SK-N-SH (cell line): Measurements from ENCODE around the gene JMJD6. TPM values are rescaled to one million over a fixed set of nuclear protein-coding genes. Genes with fewer than 3 reads are reported as not detected.

ENCODE experiments used
- CTCF ChIA-PET: fragments of 300-600, 350-600 bp; formaldehyde crosslinking; extraction: SDS; loops from one replicate; lab custom pipeline; 2021; lab: Yijun Ruan, JAX
- POLR2A ChIA-PET: fragments of 350-600 bp; sonication (Branson Sonifier 250); formaldehyde crosslinking; extraction: SDS; loops from one replicate; lab custom pipeline; 2020; ENCODE audit warnings: antibody characterized with exemption, inconsistent platforms; lab: Yijun Ruan, JAX
- DNase-seq: peaks from one replicate; pipeline ENCODE4 v3.0.0; 2012
- H2AFZ ChIP-seq: fragments of 200-600 bp; sonication (generic); 2 replicates; pipeline ENCODE4 v1.8.1; 2016; ENCODE audit warnings: antibody characterized with exemption, mild to moderate bottlenecking, low read depth
- H3F3A ChIP-seq: fragments of 200-600 bp; sonication (generic); replicated peaks from 2 replicates; pipeline ENCODE3; 2016; ENCODE audit warnings: antibody characterized with exemption, mild to moderate bottlenecking; ENCODE audit not compliant: insufficient read depth
- H3K27ac ChIP-seq, 2 experiments: fragments of 200-500 bp in 1 of 2; fragments of 200-600 bp in 1 of 2; sonication (Bioruptor generic) in 1 of 2; sonication (generic), shearing (Covaris generic) in 1 of 2; 2 replicates each; pipeline versions ENCODE4 v1.5.1 to v1.6.1; 2014 to 2016; ENCODE audit warnings: low read depth in 2 of 2, inconsistent platforms in 1 of 2, low read length in 1 of 2, mild to moderate bottlenecking in 1 of 2, mixed read lengths in 1 of 2
- H3K27me3 ChIP-seq: fragments of 200-600 bp; sonication (generic), shearing (Covaris generic); 2 replicates; pipeline ENCODE4 v1.6.1; 2016; ENCODE audit warnings: mixed run types; ENCODE audit not compliant: insufficient read depth
- H3K36me3 ChIP-seq, 2 experiments: fragments of 200-500 bp in 1 of 2; fragments of 200-600 bp in 1 of 2; sonication (Bioruptor generic) in 1 of 2; sonication (generic) in 1 of 2; replicated peaks in 1 of 2; 2 replicates each; pipeline versions ENCODE3 to v1.5.1; 2014 to 2016; ENCODE audit warnings: low read length in 1 of 2, mild to moderate bottlenecking in 1 of 2; ENCODE audit not compliant: insufficient read depth in 2 of 2, control insufficient read depth in 1 of 2
- H3K4me1 ChIP-seq, 2 experiments: fragments of 200-500 bp in 1 of 2; fragments of 200-600 bp in 1 of 2; sonication (Bioruptor generic) in 1 of 2; sonication (generic), shearing (Covaris generic) in 1 of 2; 2 replicates each; pipeline versions ENCODE4 v1.5.1 to v1.6.1; 2014 to 2016; ENCODE audit warnings: low read depth in 1 of 2, low read length in 1 of 2, mixed run types in 1 of 2; ENCODE audit not compliant: insufficient read depth in 2 of 2, control insufficient read depth in 1 of 2
- H3K4me2 ChIP-seq: fragments of 200-600 bp; sonication (generic), shearing (Covaris generic); 2 replicates; pipeline ENCODE4 v1.6.1; 2017; ENCODE audit warnings: mixed run types
- H3K4me3 ChIP-seq, 2 experiments: fragments of 200-500 bp in 1 of 2; fragments of 200-600 bp in 1 of 2; sonication (Bioruptor generic) in 1 of 2; sonication (generic), shearing (Covaris generic) in 1 of 2; 2 replicates each; pipeline versions ENCODE4 v1.5.1 to v1.8.1; 2014 to 2016; ENCODE audit warnings: low read depth in 2 of 2, inconsistent platforms in 1 of 2, low read length in 1 of 2, mild to moderate bottlenecking in 1 of 2, mixed read lengths in 1 of 2, moderate library complexity in 1 of 2
- H3K79me2 ChIP-seq: fragments of 200-600 bp; sonication (generic); 2 replicates; pipeline ENCODE4 v1.8.1; 2017; ENCODE audit warnings: mild to moderate bottlenecking; ENCODE audit not compliant: insufficient read depth
- H3K9ac ChIP-seq: fragments of 200-600 bp; sonication (generic); 2 replicates; pipeline ENCODE4 v1.6.1; 2017; ENCODE audit warnings: mixed run types
- H3K9me2 ChIP-seq: fragments of 200-600 bp; sonication (generic); 2 replicates; pipeline ENCODE4 v1.6.1; 2017; ENCODE audit warnings: mixed run types
- H3K9me3 ChIP-seq: fragments of 200-600 bp; sonication (generic); 2 replicates; pipeline ENCODE4 v1.6.1; 2017; ENCODE audit warnings: mixed run types, mild to moderate bottlenecking, moderate library complexity
- H4K20me1 ChIP-seq: fragments of 200-600 bp; sonication (generic); 2 replicates; pipeline ENCODE4 v1.6.1; 2017; ENCODE audit warnings: mild to moderate bottlenecking, mixed run types; ENCODE audit not compliant: insufficient read depth
- ELF1 ChIP-seq: IDR thresholded peaks from 2 replicates; pipeline ENCODE4 v1.4.0; 2012
- EP300 ChIP-seq, 2 experiments: IDR thresholded peaks; 2 replicates each; pipeline versions ENCODE4 v1.4.0 to v1.6.1; 2012; ENCODE audit warnings: borderline replicate concordance in 1 of 2, low read depth in 1 of 2, low read length in 1 of 2
- EZH2phosphoT487 ChIP-seq: fragments of 200-600 bp; sonication (generic); IDR thresholded peaks from 2 replicates; pipeline ENCODE4 v1.6.1; 2017; ENCODE audit warnings: low read depth, mixed run types, mild to moderate bottlenecking, antibody characterized with exemption, moderate library complexity, borderline replicate concordance
- FOXM1 ChIP-seq: IDR thresholded peaks from 2 replicates; pipeline ENCODE4 v1.4.0; 2012; ENCODE audit warnings: low read depth, mild to moderate bottlenecking
- GABPA ChIP-seq: IDR thresholded peaks from 2 replicates; pipeline ENCODE4 v1.4.0; 2012; ENCODE audit warnings: low read depth, mild to moderate bottlenecking
- GATA2 ChIP-seq: sonication (generic); formaldehyde crosslinking; IDR thresholded peaks from 2 replicates; pipeline ENCODE4 v1.5.0; 2020; ENCODE audit warnings: mild to moderate bottlenecking, missing genetic modification reagents
- JUND ChIP-seq: IDR thresholded peaks from 2 replicates; pipeline ENCODE4 v1.4.0; 2012
- NFIC ChIP-seq: IDR thresholded peaks from 2 replicates; pipeline ENCODE4 v1.4.0; 2012; ENCODE audit warnings: borderline replicate concordance
- NRF1 ChIP-seq: IDR thresholded peaks from 2 replicates; pipeline ENCODE4 v1.6.1; 2012; ENCODE audit warnings: low read depth, mild to moderate bottlenecking, low read length
- RAD21 ChIP-seq: IDR thresholded peaks from 2 replicates; pipeline ENCODE4 v1.6.1; 2012; ENCODE audit warnings: mild to moderate bottlenecking, low read length
- RCOR1 ChIP-seq: fragments of 150-350 bp; IDR thresholded peaks from 2 replicates; pipeline ENCODE4 v1.6.1; 2017; ENCODE audit warnings: antibody characterized with exemption, low read length
- SMC3 ChIP-seq: IDR thresholded peaks from 2 replicates; pipeline ENCODE4 v1.6.1; 2012; ENCODE audit warnings: low read depth, low read length, improper control_type of control experiment
- TAF1 ChIP-seq: IDR thresholded peaks from 2 replicates; pipeline ENCODE4 v1.6.1; 2012; ENCODE audit warnings: low read depth, mild to moderate bottlenecking, low read length, moderate library complexity, borderline replicate concordance
- TCF12 ChIP-seq: IDR thresholded peaks from 2 replicates; pipeline ENCODE4 v1.4.0; 2012
- TEAD4 ChIP-seq: IDR thresholded peaks from 2 replicates; pipeline ENCODE4 v1.4.0; 2012; ENCODE audit warnings: mild to moderate bottlenecking, borderline replicate concordance; ENCODE audit not compliant: insufficient read depth
- WGBS: methylation state at CpG from one replicate; pipeline ENCODE4 v1.1.6; 2017; ENCODE audit warnings: low lambda C conversion rate; 5-methylcytosine and 5-hydroxymethylcytosine counted together
- polyA plus RNA-seq, 3 experiments: library from polyadenylated mRNA; depleted of rRNA; stranded (reverse); fragments of >200 nt; gene quantifications; 2 replicates each; pipeline ENCODE4 v1.2.3, GENCODE V29; 2012
- TF ChIP-seq, protein P1 (sequence below): fragments of 150-350 bp; IDR thresholded peaks from 2 replicates; pipeline ENCODE4 v1.6.1; 2016; ENCODE audit warnings: mild to moderate bottlenecking, low read depth, low read length
- TF ChIP-seq, protein P2 (sequence below): IDR thresholded peaks from 2 replicates; pipeline ENCODE4; 2012
- TF ChIP-seq, protein P3 (sequence below): IDR thresholded peaks from 2 replicates; pipeline ENCODE4 v1.6.1; 2012; ENCODE audit warnings: mild to moderate bottlenecking, low read depth, low read length, moderate library complexity
- TF ChIP-seq, protein P4 (sequence below): IDR thresholded peaks from 2 replicates; pipeline ENCODE4 v1.4.0; 2012; ENCODE audit warnings: low read depth, borderline replicate concordance

JMJD6 gene
- polyA plus RNA-seq, 1 of the 3 experiments (the other 2 are of a cell fraction) = 23.3 TPM

DNA sequence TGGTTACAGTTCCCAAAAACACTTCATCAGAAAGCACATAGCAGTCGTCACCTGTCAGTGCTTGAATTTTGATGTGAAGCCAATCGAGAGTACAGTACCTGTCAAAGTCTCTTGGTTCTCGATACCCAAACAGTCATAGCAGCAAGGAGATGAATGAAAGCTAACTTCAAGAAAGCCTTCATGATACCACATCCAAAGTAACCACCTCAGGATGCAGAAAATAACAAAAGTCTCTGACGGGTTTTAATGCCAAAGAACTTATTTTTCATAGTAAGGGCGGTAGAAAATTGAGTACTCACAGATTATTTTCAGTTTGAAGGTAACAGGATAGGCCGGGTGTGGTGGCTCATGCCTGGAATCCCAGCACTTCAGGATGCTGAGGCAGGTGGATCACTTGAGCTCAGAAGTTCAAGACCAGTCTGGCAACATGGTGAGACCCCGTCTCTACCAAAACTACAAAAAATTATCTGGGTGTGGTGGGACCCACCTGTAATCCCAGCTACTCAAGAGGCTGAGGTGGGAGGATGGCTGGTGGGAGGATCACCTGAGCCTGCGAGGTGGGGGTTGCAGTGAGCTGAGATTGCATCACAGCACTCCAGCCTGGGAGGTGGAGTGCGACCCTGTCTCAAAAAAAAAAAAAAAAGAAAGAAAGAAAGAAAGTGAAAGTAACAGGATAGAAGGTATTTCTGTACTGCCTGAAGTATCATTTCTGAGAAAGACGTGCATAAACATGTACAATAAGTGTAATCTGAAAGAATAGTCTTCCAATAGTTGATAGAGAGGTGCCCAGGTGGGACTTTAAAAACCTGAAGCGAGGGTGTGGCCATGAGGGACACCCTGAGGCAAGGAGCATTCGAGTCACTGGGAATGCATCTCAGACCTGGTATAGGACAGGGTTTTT, 26.9 kb upstream of the JMJD6 start:
- TF ChIP-seq TEAD4 (no peak), RAD21 (no peak), NFIC (no peak), TCF12 (no peak), FOXM1 (no peak), ELF1 (no peak), GATA2 (CRISPR knock-in tag) (no peak), NRF1 (no peak), SMC3 (no peak), TAF1 (no peak), EP300 (IDR thresholded peaks at IDR 0.05; ENCODE audit: borderline replicate concordance in 1 of 2, low read depth in 1 of 2, low read length in 1 of 2) (no peak), RCOR1 (no peak), EZH2phosphoT487 (no peak), GABPA (no peak), JUND (no peak)
- TF ChIP-seq, protein P1, sequence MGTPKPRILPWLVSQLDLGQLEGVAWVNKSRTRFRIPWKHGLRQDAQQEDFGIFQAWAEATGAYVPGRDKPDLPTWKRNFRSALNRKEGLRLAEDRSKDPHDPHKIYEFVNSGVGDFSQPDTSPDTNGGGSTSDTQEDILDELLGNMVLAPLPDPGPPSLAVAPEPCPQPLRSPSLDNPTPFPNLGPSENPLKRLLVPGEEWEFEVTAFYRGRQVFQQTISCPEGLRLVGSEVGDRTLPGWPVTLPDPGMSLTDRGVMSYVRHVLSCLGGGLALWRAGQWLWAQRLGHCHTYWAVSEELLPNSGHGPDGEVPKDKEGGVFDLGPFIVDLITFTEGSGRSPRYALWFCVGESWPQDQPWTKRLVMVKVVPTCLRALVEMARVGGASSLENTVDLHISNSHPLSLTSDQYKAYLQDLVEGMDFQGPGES = no peak
- TF ChIP-seq, protein P2, sequence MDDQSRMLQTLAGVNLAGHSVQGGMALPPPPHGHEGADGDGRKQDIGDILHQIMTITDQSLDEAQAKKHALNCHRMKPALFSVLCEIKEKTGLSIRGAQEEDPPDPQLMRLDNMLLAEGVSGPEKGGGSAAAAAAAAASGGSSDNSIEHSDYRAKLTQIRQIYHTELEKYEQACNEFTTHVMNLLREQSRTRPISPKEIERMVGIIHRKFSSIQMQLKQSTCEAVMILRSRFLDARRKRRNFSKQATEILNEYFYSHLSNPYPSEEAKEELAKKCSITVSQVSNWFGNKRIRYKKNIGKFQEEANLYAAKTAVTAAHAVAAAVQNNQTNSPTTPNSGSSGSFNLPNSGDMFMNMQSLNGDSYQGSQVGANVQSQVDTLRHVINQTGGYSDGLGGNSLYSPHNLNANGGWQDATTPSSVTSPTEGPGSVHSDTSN = no peak
- TF ChIP-seq, protein P3, sequence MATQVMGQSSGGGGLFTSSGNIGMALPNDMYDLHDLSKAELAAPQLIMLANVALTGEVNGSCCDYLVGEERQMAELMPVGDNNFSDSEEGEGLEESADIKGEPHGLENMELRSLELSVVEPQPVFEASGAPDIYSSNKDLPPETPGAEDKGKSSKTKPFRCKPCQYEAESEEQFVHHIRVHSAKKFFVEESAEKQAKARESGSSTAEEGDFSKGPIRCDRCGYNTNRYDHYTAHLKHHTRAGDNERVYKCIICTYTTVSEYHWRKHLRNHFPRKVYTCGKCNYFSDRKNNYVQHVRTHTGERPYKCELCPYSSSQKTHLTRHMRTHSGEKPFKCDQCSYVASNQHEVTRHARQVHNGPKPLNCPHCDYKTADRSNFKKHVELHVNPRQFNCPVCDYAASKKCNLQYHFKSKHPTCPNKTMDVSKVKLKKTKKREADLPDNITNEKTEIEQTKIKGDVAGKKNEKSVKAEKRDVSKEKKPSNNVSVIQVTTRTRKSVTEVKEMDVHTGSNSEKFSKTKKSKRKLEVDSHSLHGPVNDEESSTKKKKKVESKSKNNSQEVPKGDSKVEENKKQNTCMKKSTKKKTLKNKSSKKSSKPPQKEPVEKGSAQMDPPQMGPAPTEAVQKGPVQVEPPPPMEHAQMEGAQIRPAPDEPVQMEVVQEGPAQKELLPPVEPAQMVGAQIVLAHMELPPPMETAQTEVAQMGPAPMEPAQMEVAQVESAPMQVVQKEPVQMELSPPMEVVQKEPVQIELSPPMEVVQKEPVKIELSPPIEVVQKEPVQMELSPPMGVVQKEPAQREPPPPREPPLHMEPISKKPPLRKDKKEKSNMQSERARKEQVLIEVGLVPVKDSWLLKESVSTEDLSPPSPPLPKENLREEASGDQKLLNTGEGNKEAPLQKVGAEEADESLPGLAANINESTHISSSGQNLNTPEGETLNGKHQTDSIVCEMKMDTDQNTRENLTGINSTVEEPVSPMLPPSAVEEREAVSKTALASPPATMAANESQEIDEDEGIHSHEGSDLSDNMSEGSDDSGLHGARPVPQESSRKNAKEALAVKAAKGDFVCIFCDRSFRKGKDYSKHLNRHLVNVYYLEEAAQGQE = no peak
- TF ChIP-seq, protein P4, sequence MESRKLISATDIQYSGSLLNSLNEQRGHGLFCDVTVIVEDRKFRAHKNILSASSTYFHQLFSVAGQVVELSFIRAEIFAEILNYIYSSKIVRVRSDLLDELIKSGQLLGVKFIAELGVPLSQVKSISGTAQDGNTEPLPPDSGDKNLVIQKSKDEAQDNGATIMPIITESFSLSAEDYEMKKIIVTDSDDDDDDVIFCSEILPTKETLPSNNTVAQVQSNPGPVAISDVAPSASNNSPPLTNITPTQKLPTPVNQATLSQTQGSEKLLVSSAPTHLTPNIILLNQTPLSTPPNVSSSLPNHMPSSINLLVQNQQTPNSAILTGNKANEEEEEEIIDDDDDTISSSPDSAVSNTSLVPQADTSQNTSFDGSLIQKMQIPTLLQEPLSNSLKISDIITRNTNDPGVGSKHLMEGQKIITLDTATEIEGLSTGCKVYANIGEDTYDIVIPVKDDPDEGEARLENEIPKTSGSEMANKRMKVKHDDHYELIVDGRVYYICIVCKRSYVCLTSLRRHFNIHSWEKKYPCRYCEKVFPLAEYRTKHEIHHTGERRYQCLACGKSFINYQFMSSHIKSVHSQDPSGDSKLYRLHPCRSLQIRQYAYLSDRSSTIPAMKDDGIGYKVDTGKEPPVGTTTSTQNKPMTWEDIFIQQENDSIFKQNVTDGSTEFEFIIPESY = no peak
- Histone ChIP-seq H3K4me2 (no peak overlapping the region), H3K9me2 (no peaks in the 10 kb centered on the region), H3K4me3 (no peak overlapping the region), H3K27ac (no peak overlapping the region), H3K9me3 (no peaks in the 10 kb centered on the region), H3K79me2 (no peaks in the 10 kb centered on the region), H3K9ac (no peak overlapping the region), H4K20me1 (no peaks in the 10 kb centered on the region), H2AFZ (no peak overlapping the region), H3K36me3 (peaks cover 3 to 27% of the 10 kb centered on the region in 2 experiments), H3K4me1 (no peaks in the 10 kb centered on the region), H3K27me3 (no peaks in the 10 kb centered on the region), H3F3A (no peaks in the 10 kb centered on the region)
- CTCF ChIA-PET = no interaction called here
- POLR2A ChIA-PET = no interaction called here
- 91% methylated on average over 12 of the region's 12 CpGs for WGBS
- DNase-seq = no peak
